Caki2 (cell line): Measurements from ENCODE around the gene CFAP54. TPM values are rescaled to one million over a fixed set of nuclear protein-coding genes. Genes with fewer than 3 reads are reported as not detected.
A peak's percentile ranks its signal among the peaks of the same experiment; 100 is the strongest.

Experiments used
- DNase-seq: peaks from one replicate; pipeline ENCODE4 v3.0.0-alpha.2; 2015; ENCODE audit warnings: low read depth
- in situ Hi-C: cut with HindIII; loops from 2 replicates; pipeline ENCODE4 v1.10.0; 2016; ENCODE audit warnings: low sequenced_read_pairs, low pct_unique_long_range_greater_than_20kb, mixed read lengths
- total RNA-seq: library from RNA; depleted of rRNA; stranded (reverse); fragments of >200 nt; shearing (Covaris generic); gene quantifications from 2 replicates; pipeline ENCODE4 v1.2.3, GENCODE V29; 2014; ENCODE audit warnings: low replicate concordance

Gene CFAP54
- total RNA-seq, 1 experiment from 2014 or later, result 1.0 TPM

- in situ Hi-C loops, result no loop called here
Observed at GRCh38 chr12:96501133-96501761, 11.9 kb downstream of the CFAP54 start.

GRCh38 chr12:96501908-96502307 is 12.5 kb downstream of the CFAP54 start:
- in situ Hi-C loops, result no loop called here

More at GRCh38 chr12:96501133-96501761, 11.9 kb downstream of the CFAP54 start:
- peak; percentile 59 for DNase-seq

GRCh38 chr12:96502477-96502876 is 13.1 kb downstream of the CFAP54 start:
- DNase-seq, result no peak
- in situ Hi-C loops, result no loop called here

More at GRCh38 chr12:96501908-96502307, 12.5 kb downstream of the CFAP54 start:
- DNase-seq, result no peak

- no peak for DNase-seq
- in situ Hi-C loops, result no loop called here
Observed at GRCh38 chr12:96502949-96503532, 13.7 kb downstream of the CFAP54 start.

GRCh38 chr12:96503976-96504375 is 14.6 kb downstream of the CFAP54 start:
- in situ Hi-C loops, result no loop called here
- DNase-seq, result no peak

- in situ Hi-C loops, result no loop called here
- no peak for DNase-seq
Observed at GRCh38 chr12:96506776-96507175, 17.4 kb downstream of the CFAP54 start.

- in situ Hi-C loops, result no loop called here
- no peak for DNase-seq
Observed at GRCh38 chr12:96510306-96510764, 21.0 kb downstream of the CFAP54 start.

- in situ Hi-C loops, result no loop called here
Observed at GRCh38 chr12:96513166-96513565, 23.8 kb downstream of the CFAP54 start.

GRCh38 chr12:96513681-96514080 is 24.3 kb downstream of the CFAP54 start:
- DNase-seq, result peak; percentile 52
- in situ Hi-C loops, result no loop called here

More at GRCh38 chr12:96513166-96513565, 23.8 kb downstream of the CFAP54 start:
- DNase-seq, result peak; percentile 34

GRCh38 chr12:96514328-96514727 is 25.0 kb downstream of the CFAP54 start:
- DNase-seq, result peak; percentile 52
- in situ Hi-C loops, result no loop called here

- in situ Hi-C loops, result no loop called here
Observed at GRCh38 chr12:96516472-96517430, 27.4 kb downstream of the CFAP54 start.

GRCh38 chr12:96520767-96521166 is 31.4 kb downstream of the CFAP54 start:
- no peak for DNase-seq
- in situ Hi-C loops, result no loop called here

More at GRCh38 chr12:96516472-96517430, 27.4 kb downstream of the CFAP54 start:
- DNase-seq, result peak; percentile 50

- no peak for DNase-seq
- in situ Hi-C loops, result no loop called here
Observed at GRCh38 chr12:96521895-96522682, 32.7 kb downstream of the CFAP54 start.

- DNase-seq, result no peak
- in situ Hi-C loops, result no loop called here
Observed at GRCh38 chr12:96522690-96523089, 33.3 kb downstream of the CFAP54 start.

GRCh38 chr12:96526110-96526509 is 36.7 kb downstream of the CFAP54 start:
- no peak for DNase-seq
- in situ Hi-C loops, result no loop called here

- no peak for DNase-seq
- in situ Hi-C loops, result no loop called here
Observed at GRCh38 chr12:96529912-96530311, 40.5 kb downstream of the CFAP54 start.

GRCh38 chr12:96534339-96534738 is 45.0 kb downstream of the CFAP54 start:
- in situ Hi-C loops, result no loop called here
- DNase-seq, result no peak

- in situ Hi-C loops, result no loop called here
- DNase-seq, result no peak
Observed at GRCh38 chr12:96548384-96548783, 59.0 kb downstream of the CFAP54 start.
